NCI-H748 treated with DMSO at 0.1 percent for 48 hours (cell line): ENCODE results near the gene CELSR3.
A peak's percentile ranks its signal among the peaks of the same experiment; 100 is the strongest.

Source experiments
- DNase-seq: peaks from one replicate; lab custom pipeline; 2025; lab: John Stamatoyannopoulos, UW

The CELSR3 gene

DNA sequence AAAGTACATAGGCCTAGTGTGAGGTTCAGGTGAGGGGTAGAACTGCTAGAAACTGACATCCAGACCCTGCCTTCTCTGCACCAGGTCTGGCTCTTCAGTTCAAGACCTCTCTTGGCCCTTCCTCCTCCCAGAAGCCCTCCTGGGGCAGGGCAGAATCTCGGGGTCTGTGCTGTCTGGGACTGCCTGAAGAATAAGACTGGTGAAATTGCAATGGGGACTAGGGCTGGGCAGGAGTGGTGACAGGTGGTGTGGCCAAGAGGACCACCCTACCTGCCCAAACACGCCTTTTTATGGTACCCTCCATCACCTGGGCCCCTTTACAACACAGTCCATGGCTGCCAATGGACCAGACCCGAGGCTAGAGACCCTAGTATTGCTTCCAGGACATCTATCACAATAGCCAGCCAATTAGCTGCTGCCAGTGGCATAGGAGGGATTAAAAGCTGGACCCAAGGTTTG is 24.6 kb upstream of the CELSR3 start:
- DNase-seq: no peak

DNA sequence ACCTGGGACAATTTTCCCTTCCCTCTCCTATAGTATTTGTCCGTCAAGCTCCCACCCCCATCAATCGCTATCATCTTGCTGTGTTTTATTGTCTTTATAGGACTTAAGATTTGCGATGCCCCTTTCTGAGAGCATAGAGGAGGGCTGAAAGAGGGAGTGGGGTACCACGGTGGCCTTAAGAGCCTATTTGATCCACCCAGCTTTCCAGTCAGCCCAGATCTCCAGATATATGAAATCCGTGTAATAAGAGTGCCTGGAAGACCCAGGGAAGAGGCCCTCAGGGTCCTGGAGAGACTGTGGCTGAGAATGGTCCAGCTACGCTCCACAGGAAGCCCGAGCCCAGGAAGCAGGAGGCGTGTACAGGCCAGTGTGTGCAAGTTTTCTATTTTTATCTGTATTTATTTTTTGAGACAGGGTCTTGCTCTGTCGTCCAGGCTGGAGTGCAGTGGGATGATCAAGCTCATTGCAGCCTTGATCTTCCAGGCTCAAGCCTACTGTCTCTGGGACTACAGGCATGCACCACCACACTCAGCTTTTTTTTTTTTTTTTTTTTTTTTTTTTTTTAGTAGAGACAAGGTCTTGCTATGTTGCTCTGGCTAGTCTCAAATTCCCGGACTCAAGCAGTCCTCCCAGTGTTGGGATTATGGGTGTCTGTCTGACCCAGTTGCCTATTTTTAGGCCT is 24.0 kb upstream of the CELSR3 start:
- no peak for DNase-seq

DNA sequence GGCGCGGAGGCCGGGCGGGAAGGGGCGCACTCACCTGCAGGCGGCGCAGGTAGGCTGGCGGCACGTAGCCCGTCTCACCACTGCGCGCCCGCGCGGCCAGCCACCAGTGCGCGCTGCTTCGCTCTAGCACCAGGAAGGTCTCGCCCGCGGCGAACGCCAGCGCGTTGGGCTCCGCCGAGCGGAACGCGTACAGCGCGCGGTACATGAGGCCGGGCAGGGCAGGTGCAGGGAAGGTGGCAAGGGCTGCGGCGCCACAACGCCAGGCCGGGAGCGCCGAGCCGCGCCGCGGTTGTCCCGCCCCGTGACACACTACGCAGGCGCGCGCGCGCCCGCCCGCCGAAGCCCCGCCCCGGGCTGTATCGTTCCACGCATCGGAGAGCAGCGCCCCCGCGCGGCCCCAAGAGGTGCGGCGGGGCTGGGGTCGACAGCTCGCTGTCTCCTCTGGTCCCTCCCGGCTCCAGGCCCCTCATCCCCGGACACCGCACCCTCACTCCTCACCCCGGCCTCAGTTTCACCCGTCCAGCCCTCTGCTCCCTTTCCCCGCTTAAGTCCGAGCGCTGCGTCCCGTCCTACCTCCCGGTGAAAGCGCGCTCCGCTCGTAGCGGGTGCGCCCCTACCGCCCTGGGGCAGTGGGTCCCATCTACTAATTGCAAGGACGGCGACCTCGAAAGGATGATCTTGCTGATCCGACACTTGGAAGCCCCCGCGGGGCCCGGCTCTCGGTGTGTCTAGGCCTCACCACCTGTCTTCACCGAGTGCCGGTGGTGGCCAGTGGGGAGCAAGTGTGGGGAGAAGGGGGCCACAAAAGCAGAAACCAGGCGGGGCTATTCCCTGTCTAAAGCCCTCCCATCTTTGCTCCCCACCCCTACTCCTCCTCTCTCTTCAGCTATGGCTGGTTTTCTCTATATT is 23.2 kb upstream of the CELSR3 start, which contains the start of gene NCKIPSD:
Gene NCKIPSD (minus strand): TSS at position 313 of the 909 bp plus-strand sequence. CDS start 108 bp downstream, at position 205.
- DNase-seq: peak; percentile 54

DNA sequence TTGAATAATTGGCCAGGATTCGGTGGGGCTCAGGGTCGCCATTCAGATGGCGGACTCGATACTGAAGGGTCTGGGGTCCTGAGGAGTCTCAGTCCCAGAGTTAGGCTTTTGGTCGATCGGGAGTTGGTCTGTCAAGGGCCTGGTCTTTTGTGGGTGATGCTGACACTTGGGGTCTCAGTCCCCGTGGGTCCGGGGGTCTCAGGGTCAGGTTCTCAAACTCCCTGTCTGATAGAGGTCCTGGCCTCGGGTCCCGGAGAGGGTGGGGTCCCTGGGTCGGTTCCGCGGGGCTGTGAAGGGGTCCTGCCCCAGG is 22.6 kb upstream of the CELSR3 start:
- no peak for DNase-seq

DNA sequence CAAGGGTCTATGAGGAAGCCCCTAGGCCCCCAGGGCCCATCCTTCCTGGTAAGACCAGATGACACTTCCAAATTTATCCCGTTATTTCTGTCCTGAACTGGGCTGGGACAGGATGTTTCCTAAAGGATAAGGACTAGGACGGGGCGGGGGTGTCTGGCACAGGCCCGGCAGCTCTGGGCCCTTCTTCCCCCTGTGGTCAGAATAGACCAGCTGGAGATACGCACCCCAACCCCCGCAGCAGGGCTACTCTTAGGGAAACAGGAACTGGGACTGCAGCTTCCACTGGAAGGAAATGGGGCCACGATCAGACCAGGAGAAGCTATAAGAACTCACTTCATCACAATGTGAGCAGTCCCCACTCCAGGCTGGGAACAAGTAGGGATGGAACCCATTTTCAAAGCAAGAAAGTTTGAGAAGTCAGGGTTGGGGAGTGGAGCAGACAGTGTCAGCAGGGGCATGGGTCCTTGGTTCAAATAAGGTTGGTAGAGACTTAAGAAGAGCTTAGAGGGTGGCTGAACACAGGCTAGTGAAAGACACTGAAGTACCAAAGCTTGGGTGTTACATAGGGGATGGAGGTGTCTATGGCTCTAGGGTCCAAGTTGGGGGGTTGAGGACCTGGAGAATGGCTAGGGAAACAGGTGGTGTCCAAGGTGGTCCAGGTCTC is 21.9 kb upstream of the CELSR3 start:
- no peak for DNase-seq

DNA sequence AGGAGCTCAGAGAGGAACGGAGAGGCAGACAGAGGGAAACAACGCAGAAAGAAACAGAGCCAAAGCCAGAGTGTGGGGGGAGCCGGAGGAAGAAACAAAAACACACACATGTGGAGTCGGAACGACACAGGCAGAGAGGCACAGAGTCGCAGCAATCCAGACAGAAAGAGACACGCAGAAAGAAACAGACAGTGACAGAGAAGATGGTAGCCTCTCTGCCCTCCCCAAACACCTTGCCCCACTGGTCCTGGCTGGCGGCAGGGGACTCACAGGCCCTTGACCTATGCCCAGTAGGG is 21.3 kb upstream of the CELSR3 start:
- no peak for DNase-seq

DNA sequence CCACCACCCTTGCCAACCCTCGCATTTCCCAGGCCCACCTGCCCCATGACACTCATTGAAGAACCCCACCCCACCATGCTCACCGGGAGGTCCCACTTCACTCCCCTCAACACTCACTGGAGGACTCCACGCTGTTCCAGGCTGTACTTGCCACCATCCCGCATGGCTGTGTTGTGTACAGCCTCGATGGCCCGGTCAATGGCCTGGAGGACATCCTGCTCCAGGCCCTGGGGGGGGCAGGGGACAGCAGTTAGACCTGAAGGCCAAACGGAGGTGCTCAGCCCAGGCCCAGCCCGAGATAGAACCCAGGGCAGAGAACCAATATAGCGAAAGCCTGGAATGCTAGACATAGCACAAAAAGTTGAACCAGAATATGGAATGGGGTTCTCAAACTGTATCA is 20.1 kb upstream of the CELSR3 start:
- no peak for DNase-seq

DNA sequence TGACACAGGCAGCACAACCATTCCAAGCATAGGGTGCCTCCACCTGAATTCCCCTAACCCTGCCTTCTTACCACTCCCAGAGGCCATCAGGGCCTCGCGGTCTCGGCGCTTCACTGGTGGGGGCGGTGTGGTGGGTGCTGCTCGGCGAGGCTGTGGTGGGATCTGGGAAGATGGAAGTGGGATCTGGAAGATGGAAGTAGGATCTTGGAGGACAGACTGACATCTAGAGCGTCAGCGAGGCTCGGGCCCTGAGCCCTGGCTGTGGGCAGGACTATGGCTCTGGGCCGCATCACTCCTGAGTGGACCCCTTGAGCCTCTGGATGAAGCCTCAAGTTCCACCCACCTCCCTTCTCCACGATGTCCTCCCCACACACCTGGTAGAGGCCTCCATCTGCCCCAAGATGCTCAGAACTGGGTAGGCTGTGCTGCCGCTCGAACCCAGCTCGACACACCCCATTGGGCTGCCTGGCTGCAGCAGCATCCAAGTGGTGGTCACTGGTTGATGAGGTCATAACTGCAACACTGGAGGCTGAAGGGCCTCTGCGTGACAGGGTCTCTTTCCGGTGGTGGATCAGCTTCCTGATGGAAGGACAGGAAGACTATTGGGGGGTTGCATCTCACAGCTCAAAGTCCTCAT is 19.4 kb upstream of the CELSR3 start:
- DNase-seq: no peak

DNA sequence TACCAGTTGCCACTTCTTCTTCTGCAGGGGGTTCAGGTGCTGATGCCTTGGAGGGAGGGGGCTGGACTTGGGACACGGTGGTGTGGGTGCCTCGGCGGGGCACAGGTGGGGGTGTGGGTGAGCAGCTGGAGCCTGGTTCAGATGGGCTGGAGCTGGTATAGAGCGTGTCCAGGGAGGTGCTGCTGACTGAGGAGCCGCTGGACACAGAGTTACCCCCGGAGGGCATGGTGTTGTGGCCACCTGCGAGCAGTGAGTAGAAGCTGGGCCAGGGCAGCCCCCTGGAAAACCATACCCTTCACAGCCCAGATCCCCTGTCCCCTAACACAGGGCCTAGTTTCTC is 18.8 kb upstream of the CELSR3 start:
- DNase-seq: no peak

DNA sequence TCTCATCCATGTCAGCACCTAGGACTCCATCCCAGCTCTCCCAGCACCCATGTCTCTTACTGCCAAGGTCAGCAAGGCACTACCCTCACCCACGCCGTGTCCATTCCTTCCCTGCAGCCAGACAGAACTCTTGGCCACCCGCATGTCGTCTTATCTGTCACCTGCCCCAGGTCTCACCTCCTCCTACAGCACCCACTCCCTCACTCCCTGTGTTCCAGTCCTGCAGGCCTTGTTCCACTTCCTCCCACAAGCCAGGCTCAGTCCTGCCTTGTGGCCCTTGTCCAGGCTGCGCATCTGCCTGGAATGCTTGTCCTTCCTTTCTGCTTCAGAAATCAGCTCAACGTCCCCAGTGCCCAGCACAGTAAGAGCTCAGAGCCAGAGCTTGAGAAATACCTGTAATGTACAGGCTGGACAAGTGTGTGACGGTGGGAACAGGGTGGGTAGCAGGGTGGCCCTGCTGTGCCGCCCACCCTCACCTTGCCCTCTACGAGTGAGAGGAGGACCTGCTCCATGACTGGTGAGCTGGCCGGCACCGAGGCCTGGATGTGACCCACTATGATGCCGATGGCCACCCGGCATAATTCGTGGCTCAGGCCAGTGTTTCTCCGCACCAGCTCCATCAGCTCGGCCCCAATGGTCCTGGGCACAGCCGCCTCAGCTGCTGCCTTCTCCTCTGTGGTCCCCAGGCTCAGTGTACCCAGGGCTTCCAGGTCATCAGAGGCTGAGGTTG is 18.3 kb upstream of the CELSR3 start:
- no peak for DNase-seq

DNA sequence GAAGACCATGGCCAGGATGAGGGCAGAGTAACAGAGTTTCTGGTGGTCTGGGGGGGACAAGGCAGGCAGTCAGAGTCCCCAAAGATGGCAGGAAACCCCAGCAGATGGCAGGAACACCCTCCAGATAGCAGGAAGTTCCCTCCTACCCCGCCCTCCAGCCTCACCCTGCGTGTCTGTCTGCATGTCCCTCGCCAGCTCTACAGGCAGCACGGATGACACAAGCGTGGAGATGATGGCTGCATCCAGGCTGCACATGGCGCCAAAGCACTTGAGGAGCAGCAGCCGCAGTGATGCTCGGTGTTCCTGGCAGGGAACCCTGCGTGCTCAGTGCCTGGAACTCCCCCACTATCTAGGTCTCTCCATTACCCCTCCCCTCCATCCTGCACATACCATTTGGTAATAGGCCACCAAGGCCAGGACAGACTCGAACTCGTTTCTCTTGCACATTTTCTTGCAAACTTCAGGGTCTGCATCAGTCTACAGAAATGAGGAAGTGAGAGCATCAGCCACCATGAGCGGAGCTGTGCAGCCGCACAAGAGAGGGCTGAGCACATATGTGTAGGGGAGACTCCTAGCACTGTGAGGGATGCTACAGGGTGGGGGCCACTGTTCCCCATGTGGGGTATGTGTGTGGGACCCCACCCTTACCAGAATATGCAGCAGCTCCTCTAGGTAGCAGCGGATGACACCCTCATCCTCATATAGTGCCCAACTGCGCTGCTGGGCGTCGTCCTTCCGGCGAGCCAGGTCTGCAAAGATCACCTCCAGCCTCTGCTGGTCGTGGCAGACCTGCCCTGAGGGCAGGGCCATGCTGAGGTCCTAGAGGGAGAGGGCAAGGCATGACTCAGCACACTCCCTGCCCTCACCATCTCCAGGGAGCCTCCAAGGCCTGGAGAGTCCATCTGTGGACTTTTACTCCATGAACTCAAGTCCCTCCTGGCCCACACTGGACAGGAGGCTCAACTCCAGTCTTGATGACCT is 17.0 kb upstream of the CELSR3 start:
- no peak for DNase-seq

DNA sequence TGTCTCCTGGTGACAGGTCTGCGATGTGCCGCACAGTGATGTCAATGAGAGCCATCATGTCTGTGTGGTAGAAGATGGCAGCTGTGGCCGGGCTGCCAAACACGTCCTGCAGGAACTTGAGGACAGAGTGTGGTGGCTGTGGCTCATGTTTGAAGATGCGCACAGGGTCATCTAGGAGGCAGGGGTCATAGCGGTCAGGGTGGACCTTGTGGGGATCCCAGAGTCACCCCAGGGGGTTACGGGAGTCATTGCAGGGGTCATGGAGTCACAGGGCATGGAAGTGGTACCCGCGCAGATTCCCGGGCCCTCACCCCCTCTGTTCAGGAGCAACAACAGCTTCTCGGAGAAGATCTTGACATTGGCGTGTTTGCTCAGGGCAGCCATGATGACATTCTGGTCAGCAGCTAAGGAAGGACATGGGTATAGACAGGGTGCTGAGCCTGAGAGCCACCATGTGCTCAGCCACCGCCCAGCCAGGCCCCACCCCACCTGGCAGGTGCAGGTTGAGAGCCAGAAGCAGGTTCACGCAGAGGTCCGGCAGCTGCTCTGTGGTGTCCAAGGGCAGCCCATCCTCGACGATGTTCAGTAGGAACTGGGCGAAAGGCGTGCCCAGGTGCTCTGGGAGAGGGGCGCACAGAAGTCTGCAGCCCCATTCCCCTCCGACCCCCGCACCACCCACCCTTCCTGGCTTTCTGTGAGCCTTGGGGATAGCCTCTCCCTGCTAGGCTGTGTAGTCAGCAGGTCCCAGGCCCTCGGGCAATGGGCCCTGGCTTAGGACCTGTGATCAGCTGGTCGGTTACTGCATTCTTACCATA is 16.1 kb upstream of the CELSR3 start:
- no peak for DNase-seq

DNA sequence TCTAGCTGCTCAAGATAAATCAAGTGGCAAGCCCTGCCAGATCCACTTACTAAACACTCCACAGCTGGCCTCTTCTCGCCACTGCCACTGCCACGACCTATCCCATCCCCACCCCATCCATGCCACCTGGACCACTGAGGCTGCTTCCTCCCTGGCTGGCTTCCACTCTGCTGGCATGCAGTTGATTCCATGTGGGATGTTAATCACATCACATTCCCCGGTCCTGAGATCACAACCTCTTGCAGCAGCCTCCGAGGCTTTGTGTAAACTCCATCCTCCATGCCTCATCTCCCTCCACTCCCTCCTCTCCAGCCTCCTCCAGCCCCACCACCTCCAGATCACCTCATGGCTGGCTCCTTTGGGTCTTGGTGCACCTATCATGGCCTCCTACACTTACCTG is 15.4 kb upstream of the CELSR3 start:
- no peak for DNase-seq

DNA sequence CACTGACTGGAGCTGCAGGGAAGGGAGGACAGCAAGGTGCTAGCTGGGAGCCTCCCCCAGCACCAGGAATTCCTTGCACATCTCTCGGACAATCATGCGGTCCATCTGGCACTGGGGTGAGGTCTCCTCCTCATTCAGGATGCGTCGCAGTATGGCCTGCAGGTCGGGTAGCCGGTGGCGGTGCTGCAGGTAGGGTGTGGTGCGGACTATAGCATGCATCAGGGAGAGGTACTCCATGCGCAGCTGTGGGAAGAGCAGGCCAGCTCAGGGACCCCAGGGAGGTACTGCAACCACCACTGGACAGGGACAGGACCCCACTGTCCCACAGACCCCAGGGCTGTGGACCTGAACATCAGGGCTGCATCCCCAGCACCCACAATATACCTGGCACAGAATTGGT is 11.8 kb upstream of the CELSR3 start:
- no peak for DNase-seq

DNA sequence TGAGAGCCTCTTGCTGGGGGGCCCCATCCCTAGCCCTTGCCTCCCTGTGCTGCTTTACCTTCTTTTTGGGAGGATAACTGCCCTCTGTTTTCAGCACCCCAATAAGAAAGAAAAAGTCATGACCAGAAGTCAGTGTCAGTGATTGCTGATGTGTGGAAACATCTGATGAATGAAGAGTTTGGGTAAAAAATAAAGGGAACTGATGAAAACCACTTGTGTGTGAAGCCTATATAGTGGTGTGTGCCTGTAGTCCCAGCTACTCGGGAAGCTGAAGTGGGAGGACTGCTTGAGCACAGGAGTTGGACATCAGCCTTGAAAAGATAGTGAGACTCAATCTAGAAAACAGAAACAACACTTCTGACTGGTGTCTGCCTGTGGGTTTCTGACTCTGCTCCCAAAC is 9.8 kb upstream of the CELSR3 start:
- DNase-seq: no peak

DNA sequence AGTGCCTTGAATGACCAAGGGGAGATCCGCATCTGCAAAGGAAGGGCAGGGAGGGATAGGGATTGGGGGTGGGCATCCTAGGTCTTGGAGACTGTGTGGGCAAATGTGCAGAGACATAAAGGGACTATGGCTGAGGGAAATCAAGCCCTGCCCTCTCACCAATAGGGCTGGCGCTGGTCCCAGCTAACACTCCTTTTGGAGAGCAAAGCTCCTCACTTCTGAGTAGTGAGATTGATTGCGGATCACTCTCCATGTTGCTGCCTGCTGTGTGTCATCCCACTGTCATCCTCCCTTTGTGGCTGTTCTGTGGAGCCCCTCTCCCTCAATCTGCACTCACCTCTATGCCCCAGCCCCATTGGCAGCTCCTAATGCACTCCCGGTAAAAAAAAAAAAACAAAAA is 2.2 kb upstream of the CELSR3 start:
- no peak for DNase-seq

DNA sequence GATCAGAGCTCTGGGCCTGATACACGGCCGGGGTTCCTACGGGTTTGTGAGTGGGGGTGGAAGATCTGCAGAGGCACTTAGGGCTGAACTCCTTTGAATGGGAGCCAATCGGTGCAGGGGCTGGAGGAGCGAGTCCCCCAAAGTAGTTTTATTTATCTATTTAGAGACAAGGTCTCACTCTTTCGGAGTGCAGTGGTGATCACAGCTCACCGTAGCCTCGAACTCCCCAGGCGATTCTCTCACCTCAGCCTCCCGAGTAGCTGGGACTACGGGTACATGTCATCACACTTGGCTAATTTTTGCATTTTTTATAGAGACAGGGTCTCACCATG is 1.6 kb upstream of the CELSR3 start:
- DNase-seq: no peak

DNA sequence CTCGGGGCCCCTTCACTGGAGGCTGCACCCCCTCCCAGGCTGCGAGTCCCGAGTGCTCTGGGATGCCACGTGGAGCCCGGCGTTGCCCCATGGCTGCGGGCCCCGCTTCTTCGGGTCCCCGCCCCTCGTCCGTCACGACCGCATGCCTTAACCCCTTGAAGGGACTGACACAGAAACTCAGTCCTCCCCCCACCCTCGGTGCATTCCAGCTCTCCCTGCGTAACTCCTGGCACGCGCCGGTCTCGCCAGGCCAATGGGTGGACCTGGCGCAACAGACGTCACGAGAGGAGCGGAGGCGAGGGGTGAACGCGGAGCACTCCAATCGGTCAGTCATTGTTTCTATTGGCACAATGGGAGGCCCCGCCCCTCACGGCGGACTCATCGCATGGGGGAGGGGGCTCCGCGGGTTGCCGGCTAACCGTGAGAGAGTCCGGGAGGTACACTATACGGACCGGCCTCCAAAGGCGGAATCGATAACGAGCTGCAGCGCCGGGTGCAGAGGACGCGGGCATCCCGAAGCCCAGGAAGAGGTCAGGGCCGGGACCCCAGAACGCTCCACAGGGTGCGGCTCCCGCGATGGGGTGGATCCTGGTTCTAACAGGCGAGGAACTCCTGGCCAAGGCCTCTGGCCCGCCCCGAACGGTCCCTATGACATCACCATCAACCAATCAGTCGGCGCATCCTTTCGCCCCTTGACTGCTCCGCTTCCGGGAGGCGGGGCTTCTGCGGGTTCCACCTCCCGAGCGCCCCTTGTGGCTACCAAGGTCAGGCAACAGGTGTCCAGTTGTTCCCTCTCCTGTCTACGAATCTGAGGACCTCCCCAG is 1.0 kb upstream of the CELSR3 start:
- peak; percentile 86 for DNase-seq

DNA sequence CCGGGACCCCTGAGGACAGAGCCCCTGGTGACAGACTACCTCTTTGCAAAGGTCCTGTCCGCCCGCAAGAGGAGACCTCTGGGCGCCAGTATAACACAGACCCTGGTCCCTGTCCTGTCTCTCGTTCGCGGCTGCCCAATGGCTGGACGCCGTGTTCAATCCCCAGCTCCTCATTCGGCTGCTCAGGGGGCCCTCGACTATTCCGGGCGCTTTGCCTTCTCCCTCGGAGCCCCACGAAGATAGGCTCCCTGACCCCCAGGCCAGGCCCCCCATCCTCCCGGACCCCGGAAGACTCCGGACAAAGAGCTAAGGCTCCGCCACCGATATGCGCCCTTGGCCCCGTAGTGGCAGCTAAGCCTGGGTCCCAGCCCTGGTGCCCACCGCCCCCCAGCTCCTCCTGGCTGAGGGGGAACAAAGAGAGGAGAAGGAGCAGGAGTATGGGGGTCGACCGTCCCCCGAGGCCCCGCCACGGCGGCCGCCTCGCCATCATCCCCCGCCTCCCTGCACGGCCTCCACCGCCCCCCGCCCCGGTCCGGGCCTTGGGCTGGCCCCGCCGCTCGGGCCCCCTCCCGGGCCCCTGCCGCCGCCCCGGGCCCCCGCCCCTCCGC is 437 bp downstream of the CELSR3 start:
- DNase-seq: no peak
